GM18520 (cell line): ENCODE measurements around the gene KANTR.
A peak's percentile ranks its signal among the peaks of the same experiment; 100 is the strongest.

ENCODE experiments used
- ATAC-seq: cut with Tn5 transposase; IDR thresholded peaks from one replicate; pipeline ENCODE4 v1.9.1; 2021; ENCODE audit not compliant: unreplicated experiment

The KANTR gene, protein sequence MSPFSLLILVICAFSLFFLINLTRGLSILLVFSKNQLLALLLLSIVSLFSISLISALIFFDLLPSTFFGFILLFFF

DNA sequence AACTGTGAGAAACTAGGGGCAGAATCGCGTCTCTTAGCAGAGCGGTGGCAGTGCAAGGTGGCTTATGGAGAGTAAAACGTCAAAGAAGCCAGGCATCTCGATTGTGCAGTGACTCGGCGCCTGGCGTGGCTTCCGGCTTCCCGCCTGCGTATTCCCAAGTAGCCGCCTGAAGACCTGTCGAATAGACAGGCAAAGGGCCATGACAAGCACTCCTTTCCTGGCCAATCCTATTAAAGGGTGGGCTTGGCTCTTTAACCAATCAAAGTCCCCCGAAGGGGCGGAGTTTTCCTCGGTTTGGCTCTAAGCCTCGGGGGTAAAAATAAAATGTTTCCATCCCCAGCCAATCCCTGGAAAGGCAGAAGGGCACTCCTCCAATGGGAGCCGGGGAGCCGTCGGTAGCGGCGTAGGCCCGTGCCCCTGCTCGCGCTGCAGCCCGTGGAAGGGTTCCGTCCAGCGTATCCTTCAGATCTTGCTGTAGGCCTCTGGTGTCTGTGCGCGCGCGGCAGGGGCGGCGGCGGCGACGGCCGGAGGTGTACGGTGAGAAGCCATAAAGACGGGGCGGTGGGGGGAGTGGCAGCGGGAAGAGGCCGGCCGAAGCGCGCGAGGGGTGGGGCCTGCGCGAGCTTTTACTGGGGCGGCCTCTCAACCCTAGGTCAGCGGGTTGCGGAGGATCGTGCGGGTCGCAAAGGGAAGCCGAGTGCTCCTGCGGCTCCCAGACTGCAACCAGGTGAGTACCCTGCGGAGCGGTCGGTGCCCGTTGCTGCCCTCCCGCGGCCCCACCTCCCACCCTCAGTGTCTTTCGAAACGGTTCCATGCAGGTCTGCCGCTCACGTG lies at the start of gene KANTR:
KANTR (plus strand) TSS at position 395 of the 834 bp plus-strand sequence. CDS start 30,131 bp downstream, outside the sequence.
- ATAC-seq, result peak; percentile 72

DNA sequence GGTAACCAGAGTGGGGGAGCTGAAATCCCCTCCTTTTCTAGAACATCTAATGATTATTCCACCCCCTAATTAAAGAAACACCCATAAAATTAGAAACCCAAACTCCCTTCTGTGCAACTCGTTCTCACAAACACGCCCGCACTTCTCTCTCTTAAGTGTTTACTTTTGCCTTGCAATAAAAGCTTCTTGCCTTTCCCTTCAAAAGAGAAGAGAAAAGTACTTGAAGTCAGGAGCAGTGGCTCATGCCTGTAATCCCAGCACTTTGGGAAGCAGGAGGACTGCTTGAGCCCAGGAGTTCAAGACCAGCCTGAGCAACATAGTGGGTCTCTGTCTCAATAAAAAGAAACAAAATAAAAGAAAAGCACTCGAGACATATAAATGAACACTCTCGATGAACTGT lies 48.9 kb upstream of the KANTR start:
- no peak for ATAC-seq

DNA sequence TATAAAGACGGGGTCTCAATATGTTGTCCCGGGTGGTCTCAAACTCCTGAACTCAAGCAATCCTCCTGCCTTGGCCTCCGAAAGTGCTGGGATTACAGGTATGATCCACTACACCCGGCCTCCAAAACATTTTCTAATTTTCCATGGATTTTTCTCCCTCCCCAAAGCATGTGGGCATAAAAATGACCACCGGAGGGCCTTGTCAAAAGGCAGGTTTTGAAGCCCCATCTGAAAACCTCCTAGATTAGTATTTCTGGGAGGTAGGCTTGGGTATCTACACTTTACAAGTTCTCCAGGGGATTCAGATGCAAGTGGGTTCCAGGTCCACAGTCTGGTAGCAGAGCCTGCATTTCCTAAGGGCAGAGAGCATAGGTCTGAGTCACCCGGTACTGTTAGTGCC lies 46.7 kb upstream of the KANTR start:
- no peak for ATAC-seq

DNA sequence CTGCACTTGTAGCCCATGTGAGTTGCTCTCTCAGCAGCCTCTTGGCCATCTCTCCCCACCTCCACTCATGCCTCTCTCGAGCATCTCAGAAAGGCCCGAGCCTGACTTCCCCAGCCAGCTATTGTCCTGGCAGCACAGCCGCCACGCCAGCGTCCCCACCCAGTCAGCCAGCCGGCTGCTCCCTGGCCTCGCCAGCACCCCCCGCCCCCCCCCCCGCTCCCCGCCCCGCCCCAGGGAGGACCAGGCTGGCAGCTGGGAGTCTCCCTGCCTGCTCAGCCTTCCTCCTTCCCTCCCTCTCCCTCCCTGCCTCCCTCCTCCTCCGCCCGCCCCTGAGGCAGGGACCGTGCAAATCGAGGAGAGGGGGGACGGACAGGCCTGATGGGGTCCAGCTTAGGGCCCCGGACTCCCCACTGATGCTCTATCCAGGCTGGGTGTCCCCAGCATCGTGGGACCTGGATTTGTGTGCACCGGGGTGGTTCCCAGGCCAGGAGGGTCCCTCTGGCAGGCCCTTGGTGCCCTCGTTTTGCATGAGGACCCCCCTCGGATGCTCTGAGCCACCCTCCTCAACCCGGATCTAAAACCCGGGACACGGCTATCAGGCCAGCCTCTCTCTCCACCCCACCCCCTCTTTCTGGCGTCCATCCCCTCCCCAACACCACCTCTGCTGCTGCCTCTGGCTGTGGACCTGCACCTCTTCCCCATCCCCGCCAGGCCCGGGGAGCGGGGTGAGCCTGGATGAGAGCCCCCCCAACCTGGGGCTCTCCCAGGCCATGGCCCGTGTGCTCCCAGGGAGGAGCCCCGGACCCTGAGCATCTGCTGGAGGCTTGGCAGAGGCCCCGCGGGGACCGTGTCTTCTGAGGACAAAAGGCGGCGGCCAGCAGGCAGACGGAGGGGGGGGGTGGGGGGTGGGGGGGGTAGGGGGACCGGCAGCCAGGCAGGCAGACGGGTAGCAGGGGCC lies 45.5 kb upstream of the KANTR start, which contains the start of gene GPR173:
GPR173 (plus strand) TSS at position 621 of the 958 bp plus-strand sequence. CDS start 27,833 bp downstream, outside the sequence.
- no peak for ATAC-seq

DNA sequence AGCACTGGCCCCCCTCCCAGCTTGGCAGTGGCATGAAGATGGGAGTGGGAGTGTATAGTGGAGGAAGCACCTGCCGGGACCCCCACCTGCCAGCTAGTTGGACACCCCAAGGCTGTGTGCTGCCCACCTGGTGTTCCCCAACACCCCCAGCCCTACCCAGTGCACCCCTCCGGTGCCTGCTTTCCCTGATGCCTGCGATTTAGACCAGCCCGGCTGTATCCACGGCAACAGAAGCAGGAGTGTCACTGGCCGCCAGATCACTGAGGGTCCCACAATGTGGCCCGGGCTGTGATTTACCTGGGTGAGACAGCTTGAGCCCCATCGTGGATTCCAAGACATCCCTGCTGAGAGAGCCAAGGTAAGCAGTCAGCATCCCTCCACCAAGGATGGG lies 44.8 kb upstream of the KANTR start:
- no peak for ATAC-seq

DNA sequence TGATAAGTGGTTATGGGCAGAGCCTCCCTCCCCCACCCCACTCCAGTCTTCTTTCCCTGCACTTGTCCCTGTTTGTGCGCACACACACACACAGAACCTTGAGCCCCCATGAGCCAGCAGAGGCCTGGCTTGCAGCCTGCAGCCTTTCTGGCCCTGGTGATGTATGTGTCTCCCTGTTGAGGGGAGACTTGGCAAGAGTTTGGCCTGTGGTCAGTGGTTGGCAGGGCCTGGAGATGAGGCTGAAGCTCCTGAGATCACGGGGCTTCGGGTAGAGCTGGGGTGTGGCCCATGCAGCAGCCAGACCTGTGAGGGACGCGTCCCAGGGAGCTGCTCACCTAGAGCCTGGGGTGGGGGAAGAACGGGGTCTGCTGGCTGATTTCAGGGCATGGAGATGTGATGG lies 43.1 kb upstream of the KANTR start:
- no peak for ATAC-seq

DNA sequence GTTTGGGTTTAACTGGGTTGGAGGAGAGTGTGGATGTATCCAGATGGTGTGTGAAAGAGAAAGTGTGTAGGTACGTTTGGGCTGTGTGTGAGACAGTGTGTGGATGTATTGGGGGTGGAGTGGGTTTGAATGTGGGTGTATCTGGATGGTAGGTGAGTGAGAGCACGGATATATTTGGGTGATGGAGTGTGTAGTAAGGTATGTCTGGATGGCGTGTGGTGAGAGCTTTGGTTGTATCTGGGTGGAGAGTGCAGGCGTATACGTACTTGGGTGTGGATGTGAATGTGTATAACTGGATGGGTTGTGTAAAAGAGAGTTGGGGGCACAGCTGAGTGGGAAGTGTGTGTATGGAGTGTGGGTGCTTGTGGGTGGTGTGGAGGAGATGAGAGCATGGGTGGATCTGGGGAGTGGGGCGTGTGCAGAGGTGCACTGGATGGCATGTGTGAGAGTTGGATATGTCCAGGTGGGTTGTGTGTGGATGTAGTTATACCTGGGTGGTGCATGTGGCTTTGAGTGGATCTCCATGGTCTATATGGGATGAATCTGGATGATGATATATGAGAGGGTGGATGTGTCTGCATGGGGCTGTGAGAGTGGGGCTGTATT lies 38.6 kb upstream of the KANTR start:
- no peak for ATAC-seq

DNA sequence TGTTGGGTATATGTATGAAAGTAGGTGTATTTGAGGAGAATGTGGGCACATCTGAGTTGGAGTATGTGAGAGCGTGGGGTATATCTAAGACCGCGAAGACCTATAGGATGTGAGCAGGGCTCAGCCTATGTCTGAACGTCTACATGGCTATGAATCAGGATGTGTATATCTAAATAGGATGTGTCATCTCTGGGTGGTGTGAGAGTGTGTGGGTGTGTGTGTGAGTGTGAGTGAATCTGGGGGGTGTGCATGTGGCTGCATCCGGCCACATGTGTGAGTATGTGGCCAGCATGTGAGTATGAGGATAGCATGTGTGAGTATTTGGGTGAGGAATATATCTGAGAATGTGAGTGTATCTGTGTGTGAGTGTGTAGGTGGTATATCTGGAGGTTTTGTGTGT lies 37.6 kb upstream of the KANTR start:
- no peak for ATAC-seq

DNA sequence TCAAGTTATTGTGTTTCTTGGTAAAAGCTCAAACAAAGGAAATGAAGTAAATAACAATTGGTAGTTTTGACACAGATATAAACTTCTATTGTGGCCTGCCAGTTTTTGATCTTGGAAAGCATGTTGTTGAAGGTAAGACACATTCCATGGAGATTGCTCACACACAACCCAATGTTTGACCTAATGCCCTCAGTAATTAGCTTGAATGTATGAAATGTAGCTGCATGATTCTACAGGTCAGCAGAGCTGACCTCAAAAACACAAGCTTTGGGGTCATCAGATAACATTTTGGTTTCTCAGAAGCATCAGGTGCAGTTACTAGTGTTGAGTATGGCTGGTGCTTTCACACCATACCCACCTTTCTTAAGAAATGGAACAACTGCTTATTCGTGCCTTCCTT lies 28.8 kb upstream of the KANTR start:
- ATAC-seq, result no peak

DNA sequence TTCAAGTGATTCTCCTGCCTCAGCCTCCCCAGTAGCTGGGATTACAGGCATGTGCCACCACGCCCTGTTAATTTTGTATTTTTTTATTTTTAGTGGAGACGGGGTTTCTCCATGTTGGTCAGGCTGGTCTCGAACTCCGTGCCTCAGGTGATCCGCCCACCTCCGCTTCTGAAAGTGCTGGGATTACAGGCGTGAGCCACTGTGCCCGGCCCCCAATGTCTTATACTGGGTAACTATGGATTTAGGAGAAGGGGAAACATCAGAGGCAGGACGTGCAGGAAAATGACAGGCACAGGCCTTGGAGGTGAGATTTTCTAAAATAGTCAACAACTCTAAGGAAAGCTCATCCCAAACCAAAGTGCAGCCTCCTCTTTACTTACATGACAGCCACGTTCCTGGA lies 22.9 kb upstream of the KANTR start:
- ATAC-seq, result no peak

DNA sequence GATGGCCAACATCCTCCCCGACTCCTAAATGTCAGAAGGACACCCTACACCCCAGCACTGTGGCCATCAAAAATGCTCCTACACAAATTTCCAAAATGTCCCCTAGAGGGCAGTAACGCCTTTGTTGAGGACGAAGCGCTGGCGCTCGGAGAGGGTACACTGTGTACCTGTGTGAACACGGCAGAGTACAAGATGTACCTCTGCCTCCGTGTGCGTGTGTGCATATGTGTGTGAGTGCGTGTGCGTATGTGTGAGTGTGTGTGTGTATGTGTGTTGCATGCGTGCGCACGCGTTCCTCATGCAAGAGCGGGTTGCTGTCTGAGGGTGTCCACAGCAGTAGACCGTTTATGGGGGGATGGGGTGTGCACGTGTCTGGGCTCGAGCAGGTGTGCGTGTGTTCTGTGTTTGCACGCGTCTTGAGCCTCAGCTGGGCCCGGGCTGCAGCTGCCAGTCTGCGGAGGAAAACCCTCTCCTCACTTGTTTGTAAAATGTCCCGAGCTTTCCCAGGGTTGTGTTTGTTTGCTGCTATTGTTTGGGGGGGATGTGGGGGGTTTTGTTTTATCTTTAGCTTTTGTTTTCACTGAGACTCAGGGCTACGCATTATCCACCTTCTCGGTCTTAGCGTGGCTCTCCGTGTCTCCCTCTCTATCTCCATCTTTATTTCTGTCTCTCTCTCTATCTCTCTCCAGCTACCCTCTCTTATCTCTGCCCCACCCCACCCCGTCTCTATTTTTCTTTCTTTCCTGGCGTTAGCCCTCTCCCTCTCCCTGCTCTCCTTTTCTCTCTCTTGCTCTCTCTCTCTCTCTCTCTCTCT lies 22.1 kb upstream of the KANTR start:
- peak; percentile 74 for ATAC-seq

DNA sequence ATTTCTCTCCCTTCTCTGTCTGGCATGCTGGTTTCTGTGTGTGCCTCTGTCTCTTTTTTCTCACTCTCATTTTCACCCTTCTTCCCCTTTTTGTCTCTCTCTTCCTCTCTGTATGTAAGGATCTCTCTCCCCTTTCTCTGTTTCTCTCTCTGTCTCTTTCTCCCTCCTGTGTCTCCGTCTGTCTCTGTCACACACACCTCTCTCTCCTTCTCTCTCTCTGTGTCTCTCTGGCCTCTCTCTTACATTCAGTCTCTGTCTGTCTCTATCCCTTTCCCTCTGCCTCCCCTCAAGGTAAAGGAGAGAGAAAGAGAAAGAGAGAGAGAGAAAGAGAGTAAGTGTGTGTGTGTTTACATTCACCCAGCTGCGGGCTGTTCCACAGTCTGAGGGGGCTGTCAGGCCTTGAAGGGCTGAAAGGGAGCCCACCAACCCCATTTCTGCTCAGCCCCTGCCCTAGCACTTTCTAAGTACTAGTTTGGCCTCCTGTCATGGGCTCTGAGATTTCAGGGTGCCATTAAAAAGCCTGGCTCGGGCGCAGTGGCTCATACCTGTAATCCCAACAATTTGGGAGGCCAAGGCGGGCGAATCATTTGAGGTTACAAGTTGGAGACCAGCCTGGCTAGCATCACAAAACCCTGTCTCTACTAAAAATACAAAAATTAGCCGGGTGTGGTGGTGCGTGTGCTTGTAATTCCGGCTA lies 21.4 kb upstream of the KANTR start:
- no peak for ATAC-seq

DNA sequence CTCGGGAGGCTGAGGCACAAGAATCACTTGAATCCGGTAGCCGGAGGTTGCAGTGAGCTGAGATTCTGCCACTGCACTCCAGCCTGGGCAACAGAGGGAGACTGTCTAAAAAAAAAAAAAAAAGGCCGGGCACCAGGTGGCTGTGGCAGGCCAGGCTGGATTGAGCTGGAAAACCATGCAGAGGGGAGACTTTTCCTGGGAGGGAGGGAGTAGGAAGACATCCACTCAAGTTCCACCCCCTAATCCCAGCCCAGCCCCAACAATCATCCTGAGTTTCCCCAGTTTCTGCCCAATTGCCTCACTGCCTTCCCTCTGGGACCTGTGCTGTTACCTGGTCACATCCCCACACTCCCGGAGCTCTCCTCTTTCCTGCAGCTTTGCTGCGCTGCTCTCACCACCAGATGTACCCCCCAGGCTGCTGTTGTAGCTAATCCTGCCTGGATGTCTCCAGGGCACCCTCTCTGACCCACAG lies 20.8 kb upstream of the KANTR start:
- ATAC-seq, result no peak

DNA sequence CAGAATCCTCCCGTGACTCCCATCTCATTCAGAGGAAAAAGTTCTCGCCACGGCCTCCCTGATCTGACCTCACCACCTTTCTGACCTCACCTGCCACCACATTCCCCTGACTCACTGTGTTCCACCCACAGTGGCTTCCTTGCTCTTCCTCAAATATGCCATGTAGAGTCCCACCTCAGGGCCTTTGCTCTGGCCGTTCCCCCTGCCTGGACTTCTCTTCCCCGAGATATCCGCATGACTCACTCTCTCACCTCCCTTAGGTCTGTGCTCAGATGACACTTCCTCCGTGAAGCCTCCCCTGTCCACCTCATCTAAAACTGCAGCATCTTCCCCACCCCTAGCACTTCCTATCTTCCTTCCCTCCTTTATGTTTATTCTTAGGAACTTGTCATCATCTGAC lies 18.9 kb upstream of the KANTR start:
- no peak for ATAC-seq

DNA sequence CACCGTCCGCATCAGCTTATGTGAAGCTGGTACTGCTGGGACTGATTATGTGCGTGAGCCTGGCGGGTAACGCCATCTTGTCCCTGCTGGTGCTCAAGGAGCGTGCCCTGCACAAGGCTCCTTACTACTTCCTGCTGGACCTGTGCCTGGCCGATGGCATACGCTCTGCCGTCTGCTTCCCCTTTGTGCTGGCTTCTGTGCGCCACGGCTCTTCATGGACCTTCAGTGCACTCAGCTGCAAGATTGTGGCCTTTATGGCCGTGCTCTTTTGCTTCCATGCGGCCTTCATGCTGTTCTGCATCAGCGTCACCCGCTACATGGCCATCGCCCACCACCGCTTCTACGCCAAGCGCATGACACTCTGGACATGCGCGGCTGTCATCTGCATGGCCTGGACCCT lies 17.3 kb upstream of the KANTR start:
- ATAC-seq, result no peak

DNA sequence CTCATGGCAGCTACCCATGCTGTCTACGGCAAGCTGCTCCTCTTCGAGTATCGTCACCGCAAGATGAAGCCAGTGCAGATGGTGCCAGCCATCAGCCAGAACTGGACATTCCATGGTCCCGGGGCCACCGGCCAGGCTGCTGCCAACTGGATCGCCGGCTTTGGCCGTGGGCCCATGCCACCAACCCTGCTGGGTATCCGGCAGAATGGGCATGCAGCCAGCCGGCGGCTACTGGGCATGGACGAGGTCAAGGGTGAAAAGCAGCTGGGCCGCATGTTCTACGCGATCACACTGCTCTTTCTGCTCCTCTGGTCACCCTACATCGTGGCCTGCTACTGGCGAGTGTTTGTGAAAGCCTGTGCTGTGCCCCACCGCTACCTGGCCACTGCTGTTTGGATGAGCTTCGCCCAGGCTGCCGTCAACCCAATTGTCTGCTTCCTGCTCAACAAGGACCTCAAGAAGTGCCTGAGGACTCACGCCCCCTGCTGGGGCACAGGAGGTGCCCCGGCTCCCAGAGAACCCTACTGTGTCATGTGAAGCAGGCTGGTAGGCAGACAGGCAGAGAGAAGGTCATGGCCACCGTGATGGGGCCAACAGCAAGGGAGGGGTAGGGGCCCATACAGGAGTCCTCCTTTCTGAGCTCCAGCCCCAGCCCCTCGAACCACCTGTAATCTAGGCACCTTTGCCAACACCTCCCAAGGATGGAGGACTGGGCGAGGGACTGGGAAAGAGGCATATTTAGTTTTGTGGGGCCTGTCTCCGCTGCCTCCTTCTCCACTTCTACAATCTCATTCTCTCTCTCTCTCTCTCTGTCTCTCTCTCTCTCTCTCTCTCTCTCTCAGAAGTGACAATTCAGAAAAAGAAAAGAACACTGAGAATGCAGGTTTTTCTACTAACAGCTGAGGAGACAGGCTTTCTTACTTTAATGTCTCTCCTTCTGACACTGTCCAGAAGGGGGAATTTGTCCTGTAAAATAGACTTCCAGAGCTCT lies 16.4 kb upstream of the KANTR start:
- no peak for ATAC-seq

DNA sequence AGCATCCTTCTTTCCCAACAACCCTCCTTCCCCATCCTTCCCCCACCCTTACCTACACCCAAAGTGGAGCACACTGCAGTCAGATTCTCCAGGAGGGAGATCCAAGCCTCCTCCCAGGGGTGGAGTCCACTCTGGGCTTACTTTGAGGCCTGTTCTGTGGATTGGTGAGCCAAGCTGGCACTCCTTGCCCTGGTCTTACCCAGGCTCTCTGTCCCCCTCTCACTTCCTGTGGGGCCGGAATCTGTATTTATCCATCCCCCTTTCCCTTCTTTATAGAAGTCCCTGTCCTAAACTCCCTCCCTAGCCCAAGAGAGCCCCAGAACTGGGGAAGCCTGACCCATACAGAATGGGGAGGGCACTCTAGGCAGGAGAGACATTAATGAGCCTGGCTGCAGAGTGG lies 15.0 kb upstream of the KANTR start:
- no peak for ATAC-seq
